ENCODE measurements around the gene DYNLL1. TPM values are rescaled to one million over a fixed set of nuclear protein-coding genes. Genes with fewer than 3 reads are reported as not detected.

The DYNLL1 gene
- total and polyA plus RNA-seq, 2 experiments from 2014 or later: 310 to 868 TPM

DNA sequence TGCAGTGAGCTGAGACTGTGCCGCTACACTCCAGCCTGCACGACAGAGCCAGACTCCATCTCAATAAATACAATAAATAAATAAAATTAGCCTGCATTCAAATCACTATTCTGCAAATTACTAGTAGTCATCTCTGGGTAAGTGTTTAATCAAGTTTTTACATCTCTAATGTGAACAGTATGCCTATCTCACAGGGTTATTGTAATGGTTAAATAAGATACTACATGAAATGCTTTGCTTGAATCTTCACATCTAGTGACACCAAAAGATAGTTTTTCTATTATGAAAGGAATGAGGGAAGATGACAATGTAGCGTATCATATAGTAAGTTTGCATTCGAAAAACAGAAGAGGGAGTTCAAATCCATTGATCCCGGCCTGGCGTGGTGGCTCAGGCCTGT, 28.5 kb upstream of the DYNLL1 start (continued):
- TF ChIP-seq ETS1 (IDR thresholded peaks at IDR 0.05) (no peak), REST (IDR thresholded peaks at IDR 0.05; ENCODE audit: unreplicated experiment) (no peak)

- peak; percentile 8 for ATAC-seq
- Histone ChIP-seq H3K27me3 (ENCODE audit: insufficient read depth) (0 out of 2 replicates have a peak, but pooled peaks cover 2% of the 10 kb centered on the region), H3K4me1 (ENCODE audit: insufficient read depth) (peaks cover 10% of the 10 kb centered on the region; the same call in 1 of the 2 replicates), H2AFZ (no peak overlapping the region), H4K20me1 (replicated peaks; ENCODE audit: insufficient read depth) (peaks cover 40% of the 10 kb centered on the region), H3K4me3 (peak overlapping the region; percentile 77), H3K36me3 (ENCODE audit: insufficient read depth) (peaks cover 27% of the 10 kb centered on the region), H3F3A (replicated peaks; ENCODE audit: low read depth) (peaks cover 40% of the 10 kb centered on the region), H3K9me2 (ENCODE audit: insufficient read depth) (no peaks in the 10 kb centered on the region), H3K27ac (ENCODE audit: low read depth) (peak overlapping the region; percentile 87), H3K79me2 (replicated peaks; ENCODE audit: insufficient read depth) (peaks cover 57% of the 10 kb centered on the region), H3K4me2 (peak overlapping the region; percentile 88)
- TF ChIP-seq CREB1 (CRISPR knock-in tag; IDR thresholded peaks at IDR 0.05; ENCODE audit: low read depth) (no peak), ZNF331 (CRISPR knock-in tag; IDR thresholded peaks at IDR 0.05; ENCODE audit: low read depth) (no peak)
- Mint-ChIP-seq H3K9me3 (no peaks in the 10 kb centered on the region), H3K4me3 (peak overlapping the region; percentile 96), H3K27me3 (ENCODE audit: insufficient read depth, low read depth, poor library complexity) (peaks cover 10% of the 10 kb centered on the region), H3K36me3 (ENCODE audit: low read depth) (peaks cover 50% of the 10 kb centered on the region), H3K4me1 (peaks cover 21% of the 10 kb centered on the region), H3K27ac (peak overlapping the region; percentile 86)
- DNase-seq (ENCODE audit: low spot score): peak; percentile 76
Measured at GRCh38 chr12:120468325-120468820, 27.5 kb upstream of the DYNLL1 start.

GRCh38 chr12:120468821-120469449, 27.0 kb upstream of the DYNLL1 start:
- H3K27me3 ChIP-seq (ENCODE audit: insufficient read depth): 0 out of 2 replicates have a peak, but pooled peaks cover 2% of the 10 kb centered on the region
- H3K4me1 Mint-ChIP-seq: peaks cover 24% of the 10 kb centered on the region
- peak overlapping the region; percentile 96 for H3K4me3 Mint-ChIP-seq
- H2AFZ ChIP-seq: no peak overlapping the region
- ATAC-seq (peak; percentile 13), DNase-seq (ENCODE audit: low spot score) (no peak)
- H3K27ac Mint-ChIP-seq: peak overlapping the region; percentile 86
- no peaks in the 10 kb centered on the region for H3K9me3 Mint-ChIP-seq
- peak overlapping the region; percentile 77 for H3K4me3 ChIP-seq
- peaks cover 9% of the 10 kb centered on the region for H3K27me3 Mint-ChIP-seq (ENCODE audit: insufficient read depth, low read depth, poor library complexity)
- H4K20me1 ChIP-seq (replicated peaks; ENCODE audit: insufficient read depth): peaks cover 40% of the 10 kb centered on the region
- peaks cover 21% of the 10 kb centered on the region for H3K36me3 ChIP-seq (ENCODE audit: insufficient read depth)
- H3K9me2 ChIP-seq (ENCODE audit: insufficient read depth): no peaks in the 10 kb centered on the region
- H3F3A ChIP-seq (replicated peaks; ENCODE audit: low read depth): peaks cover 35% of the 10 kb centered on the region
- peaks cover 10% of the 10 kb centered on the region; the same call in 1 of the 2 replicates for H3K4me1 ChIP-seq (ENCODE audit: insufficient read depth)
- H3K4me2 ChIP-seq: peak overlapping the region; percentile 88
- peaks cover 51% of the 10 kb centered on the region for H3K79me2 ChIP-seq (replicated peaks; ENCODE audit: insufficient read depth)
- peaks cover 44% of the 10 kb centered on the region for H3K36me3 Mint-ChIP-seq (ENCODE audit: low read depth)
- peak overlapping the region; percentile 87 for H3K27ac ChIP-seq (ENCODE audit: low read depth)
- TF ChIP-seq POLR2AphosphoS5 (IDR thresholded peaks at IDR 0.05; ENCODE audit: low read depth): no peak
- TF ChIP-seq, protein P1, sequence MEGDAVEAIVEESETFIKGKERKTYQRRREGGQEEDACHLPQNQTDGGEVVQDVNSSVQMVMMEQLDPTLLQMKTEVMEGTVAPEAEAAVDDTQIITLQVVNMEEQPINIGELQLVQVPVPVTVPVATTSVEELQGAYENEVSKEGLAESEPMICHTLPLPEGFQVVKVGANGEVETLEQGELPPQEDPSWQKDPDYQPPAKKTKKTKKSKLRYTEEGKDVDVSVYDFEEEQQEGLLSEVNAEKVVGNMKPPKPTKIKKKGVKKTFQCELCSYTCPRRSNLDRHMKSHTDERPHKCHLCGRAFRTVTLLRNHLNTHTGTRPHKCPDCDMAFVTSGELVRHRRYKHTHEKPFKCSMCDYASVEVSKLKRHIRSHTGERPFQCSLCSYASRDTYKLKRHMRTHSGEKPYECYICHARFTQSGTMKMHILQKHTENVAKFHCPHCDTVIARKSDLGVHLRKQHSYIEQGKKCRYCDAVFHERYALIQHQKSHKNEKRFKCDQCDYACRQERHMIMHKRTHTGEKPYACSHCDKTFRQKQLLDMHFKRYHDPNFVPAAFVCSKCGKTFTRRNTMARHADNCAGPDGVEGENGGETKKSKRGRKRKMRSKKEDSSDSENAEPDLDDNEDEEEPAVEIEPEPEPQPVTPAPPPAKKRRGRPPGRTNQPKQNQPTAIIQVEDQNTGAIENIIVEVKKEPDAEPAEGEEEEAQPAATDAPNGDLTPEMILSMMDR (conservative IDR thresholded peaks at IDR 0.05; ENCODE audit: low read depth in 2 of 2): peak in 1 of 2 experiments; percentile 24; a peak in 2 of 4 replicates
- no peak for TF ChIP-seq EZH2phosphoT487 (IDR thresholded peaks at IDR 0.05; ENCODE audit: unreplicated experiment)
- TF ChIP-seq ZNF114 (CRISPR knock-in tag; IDR thresholded peaks at IDR 0.05): no peak
- no peak for TF ChIP-seq EZH2 (IDR thresholded peaks at IDR 0.05; ENCODE audit: low read depth, unreplicated experiment)

Data from GM23338 (cell line).